ENCODE results near the gene MIOX.

Gene MIOX

GRCh38 chr22:50459496-50460140 lies 27.0 kb upstream of the MIOX start:
- Histone ChIP-seq H3K4me1 (ENCODE audit: control insufficient read depth, insufficient read depth, low read length) (no peaks in the 10 kb centered on the region), H3K36me3 (ENCODE audit: insufficient read depth, low read length) (peaks cover 64% of the 10 kb centered on the region), H3K27me3 (ENCODE audit: control insufficient read depth, insufficient read depth, low read length) (no peaks in the 10 kb centered on the region), H3K9me3 (replicated peaks; ENCODE audit: low read length) (no peaks in the 10 kb centered on the region), H3K9ac (ENCODE audit: low read depth, low read length) (no peak overlapping the region), H3K4me3 (ENCODE audit: low read length) (no peak overlapping the region), H3K4me2 (ENCODE audit: low read length) (no peak overlapping the region)

- Histone ChIP-seq H3K36me3 (ENCODE audit: insufficient read depth, low read length) (peaks cover 69% of the 10 kb centered on the region), H3K27me3 (ENCODE audit: control insufficient read depth, insufficient read depth, low read length) (no peaks in the 10 kb centered on the region)
Observed at GRCh38 chr22:50460938-50461337, 25.7 kb upstream of the MIOX start.

GRCh38 chr22:50461536-50461935 lies 25.1 kb upstream of the MIOX start:
- H3K9me3 ChIP-seq (replicated peaks; ENCODE audit: low read length), result no peaks in the 10 kb centered on the region
- no peaks in the 10 kb centered on the region for H3K27me3 ChIP-seq (ENCODE audit: control insufficient read depth, insufficient read depth, low read length)
- no peak overlapping the region for H3K9ac ChIP-seq (ENCODE audit: low read depth, low read length)
- H3K4me2 ChIP-seq (ENCODE audit: low read length), result no peak overlapping the region
- H3K4me3 ChIP-seq (ENCODE audit: low read length), result no peak overlapping the region
- H3K4me1 ChIP-seq (ENCODE audit: control insufficient read depth, insufficient read depth, low read length), result no peaks in the 10 kb centered on the region
- peaks cover 74% of the 10 kb centered on the region for H3K36me3 ChIP-seq (ENCODE audit: insufficient read depth, low read length)

More at GRCh38 chr22:50460938-50461337, 25.7 kb upstream of the MIOX start:
- H3K9ac ChIP-seq (ENCODE audit: low read depth, low read length), result no peak overlapping the region
- no peaks in the 10 kb centered on the region for H3K4me1 ChIP-seq (ENCODE audit: control insufficient read depth, insufficient read depth, low read length)
- no peaks in the 10 kb centered on the region for H3K9me3 ChIP-seq (replicated peaks; ENCODE audit: low read length)
- H3K4me3 ChIP-seq (ENCODE audit: low read length), result no peak overlapping the region
- H3K4me2 ChIP-seq (ENCODE audit: low read length), result no peak overlapping the region

- Histone ChIP-seq H3K9ac (ENCODE audit: low read depth, low read length) (no peak overlapping the region), H3K36me3 (ENCODE audit: insufficient read depth, low read length) (peaks cover 74% of the 10 kb centered on the region), H3K4me2 (ENCODE audit: low read length) (no peak overlapping the region), H3K27me3 (ENCODE audit: control insufficient read depth, insufficient read depth, low read length) (no peaks in the 10 kb centered on the region), H3K9me3 (replicated peaks; ENCODE audit: low read length) (no peaks in the 10 kb centered on the region), H3K4me3 (ENCODE audit: low read length) (no peak overlapping the region), H3K4me1 (ENCODE audit: control insufficient read depth, insufficient read depth, low read length) (no peaks in the 10 kb centered on the region)
Observed at GRCh38 chr22:50461979-50462540, 24.6 kb upstream of the MIOX start.

- no peak overlapping the region for H3K4me2 ChIP-seq (ENCODE audit: low read length)
- H3K36me3 ChIP-seq (ENCODE audit: insufficient read depth, low read length), result peaks cover 71% of the 10 kb centered on the region
Observed at GRCh38 chr22:50463188-50463900, 23.3 kb upstream of the MIOX start.

GRCh38 chr22:50464451-50464850 lies 22.2 kb upstream of the MIOX start:
- Histone ChIP-seq H3K4me2 (ENCODE audit: low read length) (no peak overlapping the region), H3K4me1 (ENCODE audit: control insufficient read depth, insufficient read depth, low read length) (peaks cover 4% of the 10 kb centered on the region), H3K27me3 (ENCODE audit: control insufficient read depth, insufficient read depth, low read length) (no peaks in the 10 kb centered on the region), H3K9me3 (replicated peaks; ENCODE audit: low read length) (no peaks in the 10 kb centered on the region), H3K36me3 (ENCODE audit: insufficient read depth, low read length) (peaks cover 61% of the 10 kb centered on the region), H3K4me3 (ENCODE audit: low read length) (no peak overlapping the region), H3K9ac (ENCODE audit: low read depth, low read length) (no peak overlapping the region)

More at GRCh38 chr22:50463188-50463900, 23.3 kb upstream of the MIOX start:
- no peak overlapping the region for H3K4me3 ChIP-seq (ENCODE audit: low read length)
- no peaks in the 10 kb centered on the region for H3K4me1 ChIP-seq (ENCODE audit: control insufficient read depth, insufficient read depth, low read length)
- H3K27me3 ChIP-seq (ENCODE audit: control insufficient read depth, insufficient read depth, low read length), result no peaks in the 10 kb centered on the region
- no peaks in the 10 kb centered on the region for H3K9me3 ChIP-seq (replicated peaks; ENCODE audit: low read length)
- no peak overlapping the region for H3K9ac ChIP-seq (ENCODE audit: low read depth, low read length)

- Histone ChIP-seq H3K27me3 (ENCODE audit: control insufficient read depth, insufficient read depth, low read length) (no peaks in the 10 kb centered on the region), H3K9ac (ENCODE audit: low read depth, low read length) (no peak overlapping the region), H3K36me3 (ENCODE audit: insufficient read depth, low read length) (peaks cover 58% of the 10 kb centered on the region), H3K4me3 (ENCODE audit: low read length) (no peak overlapping the region), H3K9me3 (replicated peaks; ENCODE audit: low read length) (no peaks in the 10 kb centered on the region), H3K4me2 (ENCODE audit: low read length) (no peak overlapping the region), H3K4me1 (ENCODE audit: control insufficient read depth, insufficient read depth, low read length) (peaks cover 13% of the 10 kb centered on the region)
Observed at GRCh38 chr22:50465066-50465930, 21.4 kb upstream of the MIOX start.

- Histone ChIP-seq H3K36me3 (ENCODE audit: insufficient read depth, low read length) (peaks cover 43% of the 10 kb centered on the region), H3K27me3 (ENCODE audit: control insufficient read depth, insufficient read depth, low read length) (no peaks in the 10 kb centered on the region), H3K4me1 (ENCODE audit: control insufficient read depth, insufficient read depth, low read length) (peaks cover 26% of the 10 kb centered on the region), H3K4me3 (ENCODE audit: low read length) (no peak overlapping the region), H3K9ac (ENCODE audit: low read depth, low read length) (no peak overlapping the region), H3K9me3 (replicated peaks; ENCODE audit: low read length) (no peaks in the 10 kb centered on the region), H3K4me2 (ENCODE audit: low read length) (no peak overlapping the region)
Observed at GRCh38 chr22:50467341-50467740, 19.3 kb upstream of the MIOX start.

GRCh38 chr22:50467773-50468440 lies 18.8 kb upstream of the MIOX start:
- Histone ChIP-seq H3K9ac (ENCODE audit: low read depth, low read length) (no peak overlapping the region), H3K36me3 (ENCODE audit: insufficient read depth, low read length) (peaks cover 40% of the 10 kb centered on the region)

GRCh38 chr22:50468626-50469025 lies 18.0 kb upstream of the MIOX start:
- no peak overlapping the region for H3K4me2 ChIP-seq (ENCODE audit: low read length)
- H3K36me3 ChIP-seq (ENCODE audit: insufficient read depth, low read length), result peaks cover 33% of the 10 kb centered on the region
- no peaks in the 10 kb centered on the region for H3K9me3 ChIP-seq (replicated peaks; ENCODE audit: low read length)
- H3K27me3 ChIP-seq (ENCODE audit: control insufficient read depth, insufficient read depth, low read length), result no peaks in the 10 kb centered on the region
- H3K4me1 ChIP-seq (ENCODE audit: control insufficient read depth, insufficient read depth, low read length), result peaks cover 35% of the 10 kb centered on the region
- no peak overlapping the region for H3K9ac ChIP-seq (ENCODE audit: low read depth, low read length)
- H3K4me3 ChIP-seq (ENCODE audit: low read length), result no peak overlapping the region

More at GRCh38 chr22:50467773-50468440, 18.8 kb upstream of the MIOX start:
- Histone ChIP-seq H3K4me1 (ENCODE audit: control insufficient read depth, insufficient read depth, low read length) (peaks cover 28% of the 10 kb centered on the region), H3K9me3 (replicated peaks; ENCODE audit: low read length) (no peaks in the 10 kb centered on the region), H3K4me3 (ENCODE audit: low read length) (no peak overlapping the region), H3K27me3 (ENCODE audit: control insufficient read depth, insufficient read depth, low read length) (no peaks in the 10 kb centered on the region), H3K4me2 (ENCODE audit: low read length) (no peak overlapping the region)
